HepG2 (cell line): ENCODE measurements around the gene PTPRN.

Experiments
- POLR2A ChIP-seq, 2 experiments: IDR thresholded peaks; 2 replicates each; pipeline ENCODE4 v1.6.1; 2011; ENCODE audit warnings: low read depth in 2 of 2, low read length in 2 of 2, mild to moderate bottlenecking in 1 of 2, moderate library complexity in 1 of 2; ENCODE audit not compliant: insufficient read depth in 1 of 2
- ZNF713 ChIP-seq: sonication (generic); formaldehyde crosslinking; IDR thresholded peaks from 2 replicates; pipeline ENCODE4 v1.4.0; 2020; ENCODE audit warnings: mild to moderate bottlenecking, missing genetic modification reagents
- ZSCAN9 ChIP-seq: IDR thresholded peaks from 2 replicates; pipeline ENCODE4 v1.6.1; 2016; ENCODE audit warnings: borderline replicate concordance
- TF ChIP-seq, protein P1 (sequence below): IDR thresholded peaks from 2 replicates; pipeline ENCODE4 v1.6.1; 2016; ENCODE audit warnings: control low read depth
- TF ChIP-seq, protein P2 (sequence below): sonication (generic); formaldehyde crosslinking; IDR thresholded peaks from 2 replicates; pipeline ENCODE4 v1.5.0; 2020; ENCODE audit warnings: mild to moderate bottlenecking, missing genetic modification reagents, moderate library complexity

DNA sequence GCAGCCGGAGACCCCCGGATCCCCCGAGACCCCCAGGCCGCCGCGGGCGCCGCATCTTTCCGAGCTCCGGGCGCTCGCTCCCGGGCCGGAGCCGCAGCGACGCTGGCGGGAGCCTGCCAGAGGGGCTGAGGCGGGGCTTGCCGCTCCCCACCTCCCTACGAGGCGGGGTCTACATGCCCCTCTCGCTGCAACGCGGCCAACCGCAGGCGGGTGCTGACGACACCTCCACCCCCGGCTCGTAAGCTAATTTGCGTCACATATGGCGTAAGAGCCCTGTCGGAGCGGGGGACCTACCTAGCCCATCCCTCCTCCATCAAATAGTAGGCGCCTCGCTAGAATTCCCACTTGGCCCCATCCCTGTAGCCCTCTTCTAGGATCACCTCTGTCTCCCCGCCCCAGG, at the start of gene PTPRN:
- TF ChIP-seq POLR2A (IDR thresholded peaks at IDR 0.05; ENCODE audit: insufficient read depth in 1 of 2, low read depth in 2 of 2, low read length in 2 of 2) (no peak), ZSCAN9 (no peak), ZNF713 (CRISPR knock-in tag) (no peak)
- TF ChIP-seq, protein P1, sequence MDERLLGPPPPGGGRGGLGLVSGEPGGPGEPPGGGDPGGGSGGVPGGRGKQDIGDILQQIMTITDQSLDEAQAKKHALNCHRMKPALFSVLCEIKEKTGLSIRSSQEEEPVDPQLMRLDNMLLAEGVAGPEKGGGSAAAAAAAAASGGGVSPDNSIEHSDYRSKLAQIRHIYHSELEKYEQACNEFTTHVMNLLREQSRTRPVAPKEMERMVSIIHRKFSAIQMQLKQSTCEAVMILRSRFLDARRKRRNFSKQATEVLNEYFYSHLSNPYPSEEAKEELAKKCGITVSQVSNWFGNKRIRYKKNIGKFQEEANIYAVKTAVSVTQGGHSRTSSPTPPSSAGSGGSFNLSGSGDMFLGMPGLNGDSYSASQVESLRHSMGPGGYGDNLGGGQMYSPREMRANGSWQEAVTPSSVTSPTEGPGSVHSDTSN (CRISPR knock-in tag), result no peak
- TF ChIP-seq, protein P2, sequence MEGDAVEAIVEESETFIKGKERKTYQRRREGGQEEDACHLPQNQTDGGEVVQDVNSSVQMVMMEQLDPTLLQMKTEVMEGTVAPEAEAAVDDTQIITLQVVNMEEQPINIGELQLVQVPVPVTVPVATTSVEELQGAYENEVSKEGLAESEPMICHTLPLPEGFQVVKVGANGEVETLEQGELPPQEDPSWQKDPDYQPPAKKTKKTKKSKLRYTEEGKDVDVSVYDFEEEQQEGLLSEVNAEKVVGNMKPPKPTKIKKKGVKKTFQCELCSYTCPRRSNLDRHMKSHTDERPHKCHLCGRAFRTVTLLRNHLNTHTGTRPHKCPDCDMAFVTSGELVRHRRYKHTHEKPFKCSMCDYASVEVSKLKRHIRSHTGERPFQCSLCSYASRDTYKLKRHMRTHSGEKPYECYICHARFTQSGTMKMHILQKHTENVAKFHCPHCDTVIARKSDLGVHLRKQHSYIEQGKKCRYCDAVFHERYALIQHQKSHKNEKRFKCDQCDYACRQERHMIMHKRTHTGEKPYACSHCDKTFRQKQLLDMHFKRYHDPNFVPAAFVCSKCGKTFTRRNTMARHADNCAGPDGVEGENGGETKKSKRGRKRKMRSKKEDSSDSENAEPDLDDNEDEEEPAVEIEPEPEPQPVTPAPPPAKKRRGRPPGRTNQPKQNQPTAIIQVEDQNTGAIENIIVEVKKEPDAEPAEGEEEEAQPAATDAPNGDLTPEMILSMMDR (CRISPR knock-in tag), result no peak
